Placental pericyte (primary cell): ENCODE data around the gene RPS2. TPM values are rescaled to one million over a fixed set of nuclear protein-coding genes. Genes with fewer than 3 reads are reported as not detected.

ENCODE experiments used
- small RNA-seq: library from RNA; depleted of rRNA; stranded (forward); fragments of <200 nt; gene quantifications from one replicate; pipeline ENCODE3, GENCODE V24; 2012; ENCODE audit warnings: low replicate concordance
- total RNA-seq: library from RNA; depleted of rRNA; stranded (reverse); fragments of >200 nt; gene quantifications from 2 replicates; pipeline ENCODE4 v1.2.3, GENCODE V29; 2012

RPS2 gene
- total RNA-seq: 1,155 and 3,788 TPM in 2 replicates

GRCh38 chr16:1964506-1965395 lies at the start of gene RPS2:
TSS of gene RPS2 (minus strand) at chr16:1964826. CDS start at chr16:1964625, 201 bp downstream.

GRCh38 chr16:2009791-2010510 lies 45.3 kb upstream of the RPS2 start, which contains the start of gene ZNF598:
TSS of gene ZNF598 (minus strand) at chr16:2009821.

GRCh38 chr16:1989209-1990100 lies 24.8 kb upstream of the RPS2 start, which contains the start of gene SYNGR3:
TSS of gene SYNGR3 (plus strand) at chr16:1989970. CDS start at chr16:1990103, 133 bp downstream.

GRCh38 chr16:1983544-1984346 lies 19.1 kb upstream of the RPS2 start, which contains the start of gene GFER:
TSS of gene GFER (plus strand) at chr16:1984193. CDS start at chr16:1984219, 26 bp downstream.

GRCh38 chr16:1981398-1981836 lies 16.8 kb upstream of the RPS2 start, which contains the start of gene NOXO1:
TSS of gene NOXO1 (minus strand) at chr16:1981469. CDS start at chr16:1981179, 290 bp downstream.

GRCh38 chr16:1971796-1972489 lies 7.3 kb upstream of the RPS2 start, which contains the start of gene TBL3:
TSS of gene TBL3 (plus strand) at chr16:1972053. CDS start at chr16:1972165, 112 bp downstream.

GRCh38 chr16:1966460-1966859 lies 1.8 kb upstream of the RPS2 start, which contains the start of gene RNF151:
TSS of gene RNF151 (plus strand) at chr16:1966856. CDS start at chr16:1966882, 26 bp downstream.

GRCh38 chr16:1959269-1960039 lies 5.2 kb downstream of the RPS2 start, which contains the start of gene NDUFB10:
TSS of gene NDUFB10 (plus strand) at chr16:1959538. CDS start at chr16:1959625, 87 bp downstream.

GRCh38 chr16:1942810-1943726 lies 21.6 kb downstream of the RPS2 start, which contains the start of gene MSRB1:
TSS of gene MSRB1 (minus strand) at chr16:1943199. CDS start at chr16:1943156, 43 bp downstream.

GRCh38 chr16:1918351-1919326 lies 46.0 kb downstream of the RPS2 start, which contains the start of gene HS3ST6:
TSS of gene HS3ST6 (minus strand) at chr16:1918415. CDS start at chr16:1918323, 92 bp downstream.

Small RNAs within 50 kb of the gene (small RNA-seq; reads per million reads assigned to genes)
- gene AC005363.2: not detected
- not detected for gene RN7SL219P
- gene SNORA10: not detected
- not detected for gene SNORA64

Other genes with a start within 250 kb of the RPS2 start
- 24.5 and 42.1 TPM in 2 replicates for gene NME3, start 193.3 kb downstream of the RPS2 start, total RNA-seq
- 10.3 and 14.5 TPM in 2 replicates for gene EME2, start 192.0 kb downstream of the RPS2 start, total RNA-seq
- gene MRPS34, start 191.7 kb downstream of the RPS2 start, total RNA-seq: 57.6 and 82.5 TPM in 2 replicates
- 32.2 and 38.1 TPM in 2 replicates for gene SPSB3, start 182.3 kb downstream of the RPS2 start, total RNA-seq
- 78.1 and 96.1 TPM in 2 replicates for gene NUBP2, start 181.9 kb downstream of the RPS2 start, total RNA-seq
- under 0.01 TPM in 2 replicates for gene IGFALS, start 171.1 kb downstream of the RPS2 start, total RNA-seq
- gene HAGH, start 138.0 kb downstream of the RPS2 start, total RNA-seq: 28.1 and 56.2 TPM in 2 replicates
- gene FAHD1, start 137.6 kb downstream of the RPS2 start, total RNA-seq: 66.3 and 77.3 TPM in 2 replicates
- gene MEIOB, start 92.7 kb downstream of the RPS2 start, total RNA-seq: not detected in 2 replicates
- gene HS3ST6, start 46.4 kb downstream of the RPS2 start, total RNA-seq: not detected in 2 replicates
- 13.3 and 15.3 TPM in 2 replicates for gene MSRB1, start 21.6 kb downstream of the RPS2 start, total RNA-seq
- gene RPL3L, start 10.1 kb downstream of the RPS2 start, total RNA-seq: not detected in 2 replicates
- gene NDUFB10, start 5.3 kb downstream of the RPS2 start, total RNA-seq: 103 and 191 TPM in 2 replicates
- 0.43 TPM in 1 of 2 replicates, not detected in the other for gene RNF151, start 2.0 kb upstream of the RPS2 start, total RNA-seq
- gene TBL3, start 7.2 kb upstream of the RPS2 start, total RNA-seq: 49.8 and 57.6 TPM in 2 replicates
- 0.44 TPM in 1 of 2 replicates, not detected in the other for gene NOXO1, start 16.6 kb upstream of the RPS2 start, total RNA-seq
- 14.6 and 15.3 TPM in 2 replicates for gene GFER, start 19.4 kb upstream of the RPS2 start, total RNA-seq
- 0.86 and 5.7 TPM in 2 replicates for gene SYNGR3, start 25.1 kb upstream of the RPS2 start, total RNA-seq
- 39.2 and 54.9 TPM in 2 replicates for gene ZNF598, start 45.0 kb upstream of the RPS2 start, total RNA-seq
- 0.22 and 1.0 TPM in 2 replicates for gene NPW, start 55.0 kb upstream of the RPS2 start, total RNA-seq
- 53.2 and 107 TPM in 2 replicates for gene NHERF2, start 62.1 kb upstream of the RPS2 start, total RNA-seq
- 17.3 and 33.6 TPM in 2 replicates for gene NTHL1, start 83.0 kb upstream of the RPS2 start, total RNA-seq
- 70.2 and 86.8 TPM in 2 replicates for gene TSC2, start 83.2 kb upstream of the RPS2 start, total RNA-seq
- 159 and 223 TPM in 2 replicates for gene PKD1, start 171.1 kb upstream of the RPS2 start, total RNA-seq
- gene RAB26, start 183.8 kb upstream of the RPS2 start, total RNA-seq: 1.4 and 1.5 TPM in 2 replicates
- 72.4 and 77.7 TPM in 2 replicates for gene TRAF7, start 191.0 kb upstream of the RPS2 start, total RNA-seq
- gene CASKIN1, start 231.8 kb upstream of the RPS2 start, total RNA-seq: under 0.01 and 0.22 TPM in 2 replicates
- 37.4 and 39.2 TPM in 2 replicates for gene MLST8, start 240.6 kb upstream of the RPS2 start, total RNA-seq
- gene BRICD5, start 246.0 kb upstream of the RPS2 start, total RNA-seq: 1.5 and 1.9 TPM in 2 replicates